Measurements from ENCODE around the gene MAP2.

DNA sequence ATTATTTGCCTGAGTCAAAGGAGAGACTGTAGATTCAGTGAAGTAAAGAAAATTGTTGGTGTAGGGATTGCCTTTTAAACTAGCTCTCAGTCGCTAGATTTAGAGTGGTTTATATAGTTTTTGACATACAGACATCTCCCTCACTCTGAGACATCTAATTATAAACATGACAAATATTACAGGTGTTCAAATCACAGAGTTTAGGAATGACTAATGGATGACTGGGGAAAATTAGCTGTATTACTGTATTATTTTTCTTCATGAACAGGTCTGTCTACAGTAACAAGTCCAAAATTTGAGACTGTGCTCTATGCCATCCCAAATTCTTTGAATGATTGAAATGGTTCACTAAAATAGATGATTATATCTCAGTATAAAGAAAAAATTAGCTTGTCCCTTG, 40.0 kb downstream of the MAP2 start:
- TF ChIP-seq, protein P1, sequence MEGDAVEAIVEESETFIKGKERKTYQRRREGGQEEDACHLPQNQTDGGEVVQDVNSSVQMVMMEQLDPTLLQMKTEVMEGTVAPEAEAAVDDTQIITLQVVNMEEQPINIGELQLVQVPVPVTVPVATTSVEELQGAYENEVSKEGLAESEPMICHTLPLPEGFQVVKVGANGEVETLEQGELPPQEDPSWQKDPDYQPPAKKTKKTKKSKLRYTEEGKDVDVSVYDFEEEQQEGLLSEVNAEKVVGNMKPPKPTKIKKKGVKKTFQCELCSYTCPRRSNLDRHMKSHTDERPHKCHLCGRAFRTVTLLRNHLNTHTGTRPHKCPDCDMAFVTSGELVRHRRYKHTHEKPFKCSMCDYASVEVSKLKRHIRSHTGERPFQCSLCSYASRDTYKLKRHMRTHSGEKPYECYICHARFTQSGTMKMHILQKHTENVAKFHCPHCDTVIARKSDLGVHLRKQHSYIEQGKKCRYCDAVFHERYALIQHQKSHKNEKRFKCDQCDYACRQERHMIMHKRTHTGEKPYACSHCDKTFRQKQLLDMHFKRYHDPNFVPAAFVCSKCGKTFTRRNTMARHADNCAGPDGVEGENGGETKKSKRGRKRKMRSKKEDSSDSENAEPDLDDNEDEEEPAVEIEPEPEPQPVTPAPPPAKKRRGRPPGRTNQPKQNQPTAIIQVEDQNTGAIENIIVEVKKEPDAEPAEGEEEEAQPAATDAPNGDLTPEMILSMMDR (IDR thresholded peaks at IDR 0.05): no peak
- TF ChIP-seq EZH2 (IDR thresholded peaks at IDR 0.05; ENCODE audit: borderline replicate concordance, insufficient read depth, low read depth, low read length, poor library complexity, severe bottlenecking): no peak

Data from B cell (primary cell).